Esophagus muscularis mucosa (tissue), 3 donors: ENCODE measurements around the gene YWHAH.

Experiments
- POLR2A ChIP-seq: fragments of 450-650 bp; IDR thresholded peaks from one replicate; pipeline ENCODE4 v1.6.1; 2017; ENCODE audit warnings: antibody characterized with exemption, moderate library complexity, mild to moderate bottlenecking, low read depth
- POLR2AphosphoS5 ChIP-seq, 2 donors: sonication (generic); formaldehyde crosslinking; IDR thresholded peaks; one replicate each; pipeline ENCODE4 v1.6.1; 2017; ENCODE audit warnings: antibody characterized with exemption in 2 of 2
- TF ChIP-seq, protein P1 (sequence below), 3 experiments: fragments of 200-600 bp in 2 of 3; fragments of 450-650 bp in 1 of 3; sonication (generic) in 2 of 3; IDR thresholded peaks; one replicate each; pipeline ENCODE4 v1.5.1; 2017 to 2019; ENCODE audit warnings: antibody characterized with exemption in 3 of 3, mild to moderate bottlenecking in 2 of 3, moderate library complexity in 1 of 3

DNA sequence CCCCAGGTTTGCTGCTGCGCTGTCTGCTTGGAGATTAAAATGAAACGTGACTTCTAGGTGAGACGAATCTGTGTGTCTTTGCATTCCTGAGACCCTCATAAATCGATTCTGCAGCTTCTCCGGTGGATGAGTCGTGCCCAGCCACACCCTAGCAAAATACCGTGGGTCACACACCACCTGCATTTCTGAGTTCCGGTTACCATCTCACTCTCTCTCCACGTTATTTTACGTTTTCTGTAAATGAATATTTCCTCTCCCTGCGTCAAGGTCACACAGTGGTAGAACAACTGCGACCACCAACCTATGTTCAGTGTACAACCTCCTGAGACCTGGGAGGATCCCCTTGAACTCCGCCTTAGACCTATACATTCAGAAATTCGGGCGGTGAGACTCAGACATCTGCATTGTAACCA is 1.1 kb downstream of the YWHAH start:
- TF ChIP-seq, protein P1, sequence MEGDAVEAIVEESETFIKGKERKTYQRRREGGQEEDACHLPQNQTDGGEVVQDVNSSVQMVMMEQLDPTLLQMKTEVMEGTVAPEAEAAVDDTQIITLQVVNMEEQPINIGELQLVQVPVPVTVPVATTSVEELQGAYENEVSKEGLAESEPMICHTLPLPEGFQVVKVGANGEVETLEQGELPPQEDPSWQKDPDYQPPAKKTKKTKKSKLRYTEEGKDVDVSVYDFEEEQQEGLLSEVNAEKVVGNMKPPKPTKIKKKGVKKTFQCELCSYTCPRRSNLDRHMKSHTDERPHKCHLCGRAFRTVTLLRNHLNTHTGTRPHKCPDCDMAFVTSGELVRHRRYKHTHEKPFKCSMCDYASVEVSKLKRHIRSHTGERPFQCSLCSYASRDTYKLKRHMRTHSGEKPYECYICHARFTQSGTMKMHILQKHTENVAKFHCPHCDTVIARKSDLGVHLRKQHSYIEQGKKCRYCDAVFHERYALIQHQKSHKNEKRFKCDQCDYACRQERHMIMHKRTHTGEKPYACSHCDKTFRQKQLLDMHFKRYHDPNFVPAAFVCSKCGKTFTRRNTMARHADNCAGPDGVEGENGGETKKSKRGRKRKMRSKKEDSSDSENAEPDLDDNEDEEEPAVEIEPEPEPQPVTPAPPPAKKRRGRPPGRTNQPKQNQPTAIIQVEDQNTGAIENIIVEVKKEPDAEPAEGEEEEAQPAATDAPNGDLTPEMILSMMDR (IDR thresholded peaks at IDR 0.05) = no peak
- TF ChIP-seq POLR2A = no peak
- no peak for TF ChIP-seq POLR2AphosphoS5 (IDR thresholded peaks at IDR 0.05)
